GM19023 (cell line): ENCODE measurements around the gene HMGB1.

Source experiments
- ATAC-seq: cut with Tn5 transposase; IDR thresholded peaks from one replicate; pipeline ENCODE4 v1.9.1; 2021; ENCODE audit warnings: mild to moderate bottlenecking, moderate library complexity; ENCODE audit not compliant: unreplicated experiment

Gene HMGB1

GRCh38 chr13:30435911-30436451 is 29.8 kb downstream of the HMGB1 start:
- ATAC-seq: no peak

- ATAC-seq: no peak
These were observed 34.3 kb downstream of the HMGB1 start for GRCh38 chr13:30431269-30431940.

GRCh38 chr13:30429721-30430694 is 35.7 kb downstream of the HMGB1 start:
- peak; percentile 59 for ATAC-seq

DNA sequence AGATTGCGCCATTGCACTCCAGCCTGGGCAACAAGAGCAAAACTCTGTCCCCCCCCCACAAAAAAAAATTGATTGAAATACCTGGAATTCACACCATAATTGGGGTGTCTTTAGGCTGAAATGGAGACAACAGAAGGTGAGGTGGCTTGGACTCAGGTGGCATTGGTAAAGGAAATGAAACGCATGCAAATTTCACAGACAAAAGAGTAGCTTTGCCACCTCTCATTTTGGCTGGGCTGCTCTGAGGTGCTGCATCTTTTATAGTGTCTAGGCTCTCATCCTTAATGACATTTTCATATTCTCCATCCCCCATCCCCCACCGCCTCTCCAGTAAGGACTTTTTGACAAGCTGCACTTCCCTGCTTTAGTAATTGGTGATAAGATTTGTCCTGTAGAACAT is 36.5 kb downstream of the HMGB1 start:
- no peak for ATAC-seq

DNA sequence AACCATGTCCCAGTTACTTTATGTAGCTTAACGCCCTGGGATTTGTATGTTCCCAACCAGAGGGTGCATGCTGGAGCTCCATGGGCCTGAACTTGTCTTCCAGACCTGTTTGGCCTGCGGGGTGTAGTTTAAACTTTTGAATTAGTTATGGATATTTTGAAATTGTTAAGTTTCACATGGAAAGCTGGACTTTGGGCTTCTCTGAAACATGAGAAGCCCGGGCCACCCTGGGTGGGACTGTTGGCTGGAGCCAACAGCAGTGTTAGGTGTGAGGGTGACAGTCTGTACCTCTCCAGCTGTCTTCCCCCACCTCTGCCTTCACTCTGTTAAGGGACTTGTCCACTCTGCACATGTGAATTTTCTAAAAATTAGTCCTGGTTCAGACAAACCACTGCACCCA is 41.8 kb downstream of the HMGB1 start:
- ATAC-seq: no peak

- ATAC-seq: peak; percentile 87
These were observed 43.5 kb downstream of the HMGB1 start, which contains the start of gene UBE2L5 for GRCh38 chr13:30422054-30422839. Gene UBE2L5, plus strand, starts transcription at chr13:30422493. Its CDS starts 5,498 bp downstream, at chr13:30427991.

GRCh38 chr13:30421093-30422053 is 44.4 kb downstream of the HMGB1 start:
- no peak for ATAC-seq

- no peak for ATAC-seq
These were observed 46.8 kb downstream of the HMGB1 start for GRCh38 chr13:30418717-30419459.

GRCh38 chr13:30418075-30418716 is 47.5 kb downstream of the HMGB1 start:
- ATAC-seq: no peak

DNA sequence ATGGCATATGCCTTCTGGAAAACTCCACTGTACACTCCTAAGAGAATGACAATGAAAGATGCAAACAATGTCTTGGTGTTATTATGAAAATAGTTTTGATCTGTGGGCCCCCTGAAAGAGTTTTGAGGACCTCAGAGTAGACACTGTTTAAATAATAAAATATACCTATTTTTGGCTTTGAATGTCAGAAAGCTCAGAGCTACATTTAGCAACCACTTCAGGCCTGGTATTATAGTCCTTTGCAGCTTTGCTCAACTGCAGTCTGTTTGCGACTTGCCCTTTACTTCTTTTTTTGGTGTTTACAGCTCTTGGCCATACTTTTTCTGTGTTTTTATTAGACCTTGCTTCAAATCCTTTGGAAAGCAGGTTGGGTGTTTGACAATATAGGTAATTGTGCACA is 49.3 kb downstream of the HMGB1 start:
- ATAC-seq: no peak

DNA sequence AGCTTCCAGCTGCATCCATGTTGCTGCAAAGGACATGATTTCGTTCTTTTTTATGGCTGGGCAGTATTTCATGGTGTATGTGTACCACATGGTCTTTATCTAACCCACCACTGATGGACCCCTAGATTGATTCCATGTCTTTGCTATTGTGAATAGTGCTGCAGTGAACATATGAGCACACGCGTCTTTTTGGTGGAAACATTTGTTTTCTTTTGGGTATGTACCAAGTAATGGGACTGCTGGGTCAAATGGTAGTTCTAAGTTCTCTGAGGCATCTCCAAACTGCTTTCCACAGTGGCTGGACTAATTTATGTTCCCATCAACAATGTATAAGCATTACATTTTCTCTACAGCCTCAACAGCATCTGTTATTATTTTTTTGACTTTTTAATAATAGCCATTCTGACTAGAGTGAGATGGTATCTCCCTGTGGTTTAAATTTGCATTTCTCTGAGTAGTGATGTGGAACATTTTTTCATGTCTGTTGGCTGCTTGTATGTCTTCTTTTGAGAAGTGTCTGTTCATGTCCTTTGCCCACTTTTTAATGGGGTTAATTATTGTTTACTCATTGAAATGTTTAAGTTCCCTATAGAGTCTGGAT is 50.2 kb downstream of the HMGB1 start:
- peak; percentile 80 for ATAC-seq

GRCh38 chr13:30413842-30414241 is 51.9 kb downstream of the HMGB1 start:
- no peak for ATAC-seq

DNA sequence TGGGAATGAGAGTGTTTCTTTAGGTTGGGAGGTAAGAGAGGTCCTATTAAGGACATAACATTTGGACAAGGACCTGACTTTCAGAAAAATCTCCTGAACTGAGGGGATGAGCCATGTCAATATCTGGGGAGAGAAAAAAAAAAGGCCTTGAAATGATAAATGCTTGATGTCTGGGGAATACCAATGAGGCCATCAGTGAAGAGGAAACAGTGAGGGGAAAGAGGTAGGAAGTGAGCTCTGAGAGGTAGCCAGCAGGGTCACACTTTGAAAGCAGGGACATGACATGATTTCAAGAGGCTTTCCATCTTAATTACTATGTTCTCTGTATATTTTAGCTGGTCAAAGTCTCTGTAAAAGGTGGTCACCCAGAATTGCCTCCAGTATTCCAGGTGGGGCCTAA is 53.4 kb downstream of the HMGB1 start:
- ATAC-seq: no peak

DNA sequence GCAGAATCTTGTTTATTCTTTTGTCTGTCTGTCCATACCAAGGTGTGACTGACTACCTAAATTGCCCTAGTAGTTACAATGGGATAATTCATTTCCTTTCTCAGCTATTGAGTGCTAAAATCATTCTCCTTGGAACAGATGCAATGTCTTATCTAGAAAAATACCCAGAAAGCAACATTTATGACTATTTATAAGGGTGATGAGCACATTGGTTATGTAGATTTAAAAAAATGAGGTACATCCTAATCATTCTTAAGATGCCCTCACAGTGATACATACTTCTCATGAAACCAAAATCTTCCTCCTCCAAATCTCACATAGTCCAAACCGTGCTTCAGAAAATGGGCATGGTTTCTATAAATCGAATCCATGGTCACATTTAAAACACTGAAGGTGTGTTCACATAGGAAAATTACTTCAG is 55.0 kb downstream of the HMGB1 start:
- no peak for ATAC-seq

- ATAC-seq: no peak
These were observed 55.6 kb downstream of the HMGB1 start for GRCh38 chr13:30409886-30410704.

DNA sequence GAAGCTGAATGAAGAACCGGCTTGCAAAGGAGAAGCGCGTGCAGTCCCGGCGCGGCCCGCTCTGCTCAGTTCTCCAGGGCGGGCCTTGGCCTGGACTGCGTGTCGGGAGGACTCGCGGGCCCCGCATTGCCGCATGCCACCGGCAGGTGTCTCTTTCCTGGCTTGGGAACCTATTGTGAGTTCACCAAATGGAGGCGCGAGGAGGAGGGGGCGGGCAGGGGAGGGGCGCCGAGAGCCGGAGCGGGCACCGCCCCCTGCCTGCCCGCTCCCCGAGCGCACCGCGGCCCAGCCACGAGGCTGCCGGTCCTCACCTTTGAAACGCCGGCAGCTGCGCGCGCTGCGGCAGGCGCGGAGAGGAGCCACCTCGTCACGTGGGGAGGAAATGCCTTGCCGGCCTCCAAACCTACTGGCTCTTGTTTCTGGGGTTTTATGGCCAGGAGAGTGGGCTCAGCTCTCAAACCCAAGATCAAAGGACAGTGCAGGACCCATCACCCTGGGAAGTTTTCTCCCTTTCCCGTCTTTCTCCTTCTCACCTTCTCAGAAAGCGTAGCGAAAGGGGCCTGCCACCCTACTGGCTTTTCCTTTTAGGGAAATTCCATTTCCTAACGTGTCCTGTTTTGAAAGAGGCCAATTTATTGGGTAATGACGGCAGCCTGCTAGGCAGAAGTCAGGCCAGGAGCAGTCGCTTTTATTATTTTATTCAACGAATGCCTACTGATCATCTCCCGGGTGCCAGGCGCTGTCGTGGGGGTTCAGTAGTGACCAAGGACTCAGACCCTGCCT is 57.2 kb downstream of the HMGB1 start:
- ATAC-seq: peak; percentile 89
